Upper lobe of left lung (tissue), 4 donors: ENCODE data around the gene FREM1.

Experiments
- POLR2A ChIP-seq, 4 donors: fragments of 450-650 bp; IDR thresholded peaks; one replicate each; pipeline ENCODE4 v1.5.1; 2016 to 2017; ENCODE audit warnings: antibody characterized with exemption in 4 of 4, mild to moderate bottlenecking in 2 of 4
- POLR2AphosphoS5 ChIP-seq, 2 donors: sonication (generic); formaldehyde crosslinking; IDR thresholded peaks; one replicate each; pipeline ENCODE4 v1.5.1; 2017; ENCODE audit warnings: antibody characterized with exemption in 2 of 2
- TF ChIP-seq, protein P1 (sequence below), 6 experiments: fragments of 450-650 bp in 4 of 6; fragments of 200-600 bp in 2 of 6; sonication (generic) in 2 of 6; IDR thresholded peaks; one replicate each; pipeline ENCODE4 v1.5.1; 2016 to 2019; ENCODE audit warnings: antibody characterized with exemption in 6 of 6

DNA sequence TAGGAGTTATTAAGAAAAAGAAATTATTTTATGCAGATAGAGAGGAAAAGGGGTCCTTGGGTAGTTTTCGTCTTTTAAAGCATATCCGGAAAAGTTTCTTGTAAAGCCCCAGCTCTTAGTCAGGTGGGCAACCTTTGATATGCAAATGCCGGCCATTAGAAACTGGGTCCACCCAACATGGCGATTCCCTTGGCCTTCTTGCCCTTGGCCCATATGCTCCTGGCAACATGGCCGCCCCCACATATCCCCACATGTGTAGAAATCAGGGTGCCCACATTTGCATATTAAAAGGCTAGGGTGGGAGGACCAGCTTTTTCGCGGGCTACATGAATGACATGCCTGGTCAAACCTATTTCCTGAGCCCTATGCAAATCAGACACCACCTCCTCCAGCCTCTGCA lies 73.3 kb downstream of the FREM1 start:
- TF ChIP-seq, protein P1, sequence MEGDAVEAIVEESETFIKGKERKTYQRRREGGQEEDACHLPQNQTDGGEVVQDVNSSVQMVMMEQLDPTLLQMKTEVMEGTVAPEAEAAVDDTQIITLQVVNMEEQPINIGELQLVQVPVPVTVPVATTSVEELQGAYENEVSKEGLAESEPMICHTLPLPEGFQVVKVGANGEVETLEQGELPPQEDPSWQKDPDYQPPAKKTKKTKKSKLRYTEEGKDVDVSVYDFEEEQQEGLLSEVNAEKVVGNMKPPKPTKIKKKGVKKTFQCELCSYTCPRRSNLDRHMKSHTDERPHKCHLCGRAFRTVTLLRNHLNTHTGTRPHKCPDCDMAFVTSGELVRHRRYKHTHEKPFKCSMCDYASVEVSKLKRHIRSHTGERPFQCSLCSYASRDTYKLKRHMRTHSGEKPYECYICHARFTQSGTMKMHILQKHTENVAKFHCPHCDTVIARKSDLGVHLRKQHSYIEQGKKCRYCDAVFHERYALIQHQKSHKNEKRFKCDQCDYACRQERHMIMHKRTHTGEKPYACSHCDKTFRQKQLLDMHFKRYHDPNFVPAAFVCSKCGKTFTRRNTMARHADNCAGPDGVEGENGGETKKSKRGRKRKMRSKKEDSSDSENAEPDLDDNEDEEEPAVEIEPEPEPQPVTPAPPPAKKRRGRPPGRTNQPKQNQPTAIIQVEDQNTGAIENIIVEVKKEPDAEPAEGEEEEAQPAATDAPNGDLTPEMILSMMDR (IDR thresholded peaks at IDR 0.05) = no peak
- no peak for TF ChIP-seq POLR2AphosphoS5 (IDR thresholded peaks at IDR 0.05)
- no peak for TF ChIP-seq POLR2A (IDR thresholded peaks at IDR 0.05)
